Amniotic stem cell (primary cell): ENCODE data around the gene REX1BD.

Source experiments
- DNase-seq: peaks from one replicate; lab custom pipeline; 2025; lab: John Stamatoyannopoulos, UW

REX1BD gene

GRCh38 chr19:18613589-18614234, 25.1 kb downstream of the REX1BD start:
- no peak for DNase-seq

- DNase-seq, result no peak
These were observed 27.4 kb downstream of the REX1BD start for GRCh38 chr19:18616023-18616422.

- no peak for DNase-seq
These were observed 29.0 kb downstream of the REX1BD start for GRCh38 chr19:18617562-18617961.

- no peak for DNase-seq
These were observed 29.6 kb downstream of the REX1BD start for GRCh38 chr19:18618236-18618635.

- no peak for DNase-seq
These were observed 31.7 kb downstream of the REX1BD start for GRCh38 chr19:18620311-18620710.

- DNase-seq, result no peak
These were observed 32.3 kb downstream of the REX1BD start for GRCh38 chr19:18620902-18621301.

- no peak for DNase-seq
These were observed 38.3 kb downstream of the REX1BD start for GRCh38 chr19:18626906-18627305.

GRCh38 chr19:18629166-18630088, 40.8 kb downstream of the REX1BD start:
- DNase-seq, result no peak

GRCh38 chr19:18633321-18633720, 44.7 kb downstream of the REX1BD start:
- no peak for DNase-seq

- DNase-seq, result no peak
These were observed 46.2 kb downstream of the REX1BD start for GRCh38 chr19:18634612-18635297.

- no peak for DNase-seq
These were observed 47.2 kb downstream of the REX1BD start for GRCh38 chr19:18635831-18636182.

- peak; percentile 93 for DNase-seq
These were observed 47.8 kb downstream of the REX1BD start for GRCh38 chr19:18636183-18636968.

GRCh38 chr19:18636969-18637629, 48.5 kb downstream of the REX1BD start, which contains the start of gene KLHL26:
TSS of gene KLHL26 (plus strand) at chr19:18637028. CDS start at chr19:18637055, 27 bp downstream.
- DNase-seq, result no peak

GRCh38 chr19:18637673-18638630, 49.4 kb downstream of the REX1BD start:
- no peak for DNase-seq

- no peak for DNase-seq
These were observed 51.2 kb downstream of the REX1BD start for GRCh38 chr19:18639706-18640243.
